DOHH2 (cell line): ENCODE data around the gene BBS7.

ENCODE experiments used
- H3F3A ChIP-seq: fragments of 200-600 bp; sonication (generic), shearing (Covaris generic); 2 replicates; pipeline ENCODE4 v1.6.0; 2016; ENCODE audit warnings: antibody characterized with exemption, mild to moderate bottlenecking; ENCODE audit not compliant: control insufficient read depth, insufficient read depth
- H3K27ac ChIP-seq: fragments of 200-600 bp; sonication (generic); 2 replicates; pipeline ENCODE4 v1.5.1; 2014; ENCODE audit warnings: low read depth, mild to moderate bottlenecking, low read length, moderate library complexity
- H3K27me3 ChIP-seq: fragments of 200-600 bp; sonication (generic); 2 replicates; pipeline ENCODE4 v1.6.1; 2014; ENCODE audit warnings: mild to moderate bottlenecking, low read length, mixed read lengths; ENCODE audit not compliant: control insufficient read depth
- H3K36me3 ChIP-seq: fragments of 200-600 bp; sonication (generic); 2 replicates; pipeline ENCODE4 v1.6.1; 2014; ENCODE audit warnings: mild to moderate bottlenecking, low read length, moderate library complexity, mixed read lengths; ENCODE audit not compliant: control insufficient read depth
- H3K4me1 ChIP-seq: fragments of 200-600 bp; sonication (generic); 2 replicates; pipeline ENCODE4 v1.6.1; 2014; ENCODE audit warnings: mild to moderate bottlenecking, low read length, mixed read lengths; ENCODE audit not compliant: control insufficient read depth
- H3K4me2 ChIP-seq: fragments of 200-600 bp; sonication (generic); 2 replicates; pipeline ENCODE4 v1.6.0; 2014; ENCODE audit warnings: mild to moderate bottlenecking, low read length, moderate library complexity
- H3K4me3 ChIP-seq: fragments of 200-600 bp; sonication (generic); 2 replicates; pipeline ENCODE4 v1.5.1; 2014; ENCODE audit warnings: mild to moderate bottlenecking, low read length, mixed read lengths
- H3K79me2 ChIP-seq: fragments of 200-600 bp; sonication (generic); 2 replicates; pipeline ENCODE4 v1.6.1; 2014; ENCODE audit warnings: mild to moderate bottlenecking, low read length, mixed read lengths; ENCODE audit not compliant: control insufficient read depth
- H3K9me2 ChIP-seq: fragments of 200-600 bp; sonication (generic); replicated peaks from 2 replicates; pipeline ENCODE4 v1.6.1; 2014; ENCODE audit warnings: mild to moderate bottlenecking, low read length, mixed read lengths; ENCODE audit not compliant: control insufficient read depth
- H3K9me3 ChIP-seq: fragments of 200-600 bp; sonication (generic); 2 replicates; pipeline ENCODE4 v1.6.1; 2014; ENCODE audit warnings: antibody characterized with exemption, low read length, mixed read lengths; ENCODE audit not compliant: control insufficient read depth, insufficient read depth
- H4K20me1 ChIP-seq: fragments of 200-600 bp; sonication (generic); 2 replicates; pipeline ENCODE4 v1.6.0; 2014; ENCODE audit warnings: low read depth, mild to moderate bottlenecking, antibody characterized with exemption, low read length, moderate library complexity; ENCODE audit not compliant: control insufficient read depth, insufficient read depth
- EZH2phosphoT487 ChIP-seq: fragments of 200-600 bp; sonication (generic); IDR thresholded peaks from 2 replicates; pipeline ENCODE4 v1.6.1; 2017; ENCODE audit warnings: borderline replicate concordance, mild to moderate bottlenecking, antibody characterized with exemption, low read length, moderate library complexity, mixed read lengths
- TF ChIP-seq, protein P1 (sequence below): fragments of 200-600 bp; sonication (generic); IDR thresholded peaks from one replicate; pipeline ENCODE4 v1.5.1; 2014; ENCODE audit warnings: antibody characterized with exemption, mild to moderate bottlenecking, low read depth, low read length; ENCODE audit not compliant: poor library complexity, severe bottlenecking

BBS7 gene

DNA sequence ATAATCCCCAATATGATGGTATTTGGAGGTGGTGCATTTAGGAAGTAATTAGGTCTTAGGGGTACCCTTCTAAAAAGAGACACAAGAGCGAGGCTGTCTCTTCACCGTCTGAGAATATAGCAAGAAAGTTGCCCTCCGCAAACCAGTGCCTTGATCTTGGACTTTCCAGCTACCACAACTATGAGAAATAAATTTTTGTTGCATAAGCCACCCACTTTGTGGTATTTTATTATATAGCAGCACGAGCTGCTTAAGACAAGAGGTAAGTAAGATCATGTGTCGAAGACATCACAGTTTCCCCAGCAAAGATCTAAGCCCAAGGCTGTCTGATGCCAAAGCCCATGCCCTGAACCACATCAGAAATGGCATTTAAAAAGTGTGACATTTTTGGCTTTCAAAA is 78.8 kb downstream of the BBS7 start:
- Histone ChIP-seq H3K4me3 (no peak overlapping the region), H3F3A (no peaks in the 10 kb centered on the region)

GRCh38 chr4:121790976-121791375 is 79.3 kb downstream of the BBS7 start:
- no peaks in the 10 kb centered on the region for H4K20me1 ChIP-seq
- H3K9me2 ChIP-seq: no peaks in the 10 kb centered on the region
- no peaks in the 10 kb centered on the region for H3F3A ChIP-seq
- H3K4me1 ChIP-seq: peaks cover 6% of the 10 kb centered on the region
- H3K9me3 ChIP-seq: no peaks in the 10 kb centered on the region
- no peaks in the 10 kb centered on the region for H3K79me2 ChIP-seq
- no peaks in the 10 kb centered on the region for H3K36me3 ChIP-seq
- H3K27me3 ChIP-seq: peaks cover 7% of the 10 kb centered on the region
- H3K27ac ChIP-seq: no peak overlapping the region
- no peak overlapping the region for H3K4me2 ChIP-seq
- TF ChIP-seq, protein P1, sequence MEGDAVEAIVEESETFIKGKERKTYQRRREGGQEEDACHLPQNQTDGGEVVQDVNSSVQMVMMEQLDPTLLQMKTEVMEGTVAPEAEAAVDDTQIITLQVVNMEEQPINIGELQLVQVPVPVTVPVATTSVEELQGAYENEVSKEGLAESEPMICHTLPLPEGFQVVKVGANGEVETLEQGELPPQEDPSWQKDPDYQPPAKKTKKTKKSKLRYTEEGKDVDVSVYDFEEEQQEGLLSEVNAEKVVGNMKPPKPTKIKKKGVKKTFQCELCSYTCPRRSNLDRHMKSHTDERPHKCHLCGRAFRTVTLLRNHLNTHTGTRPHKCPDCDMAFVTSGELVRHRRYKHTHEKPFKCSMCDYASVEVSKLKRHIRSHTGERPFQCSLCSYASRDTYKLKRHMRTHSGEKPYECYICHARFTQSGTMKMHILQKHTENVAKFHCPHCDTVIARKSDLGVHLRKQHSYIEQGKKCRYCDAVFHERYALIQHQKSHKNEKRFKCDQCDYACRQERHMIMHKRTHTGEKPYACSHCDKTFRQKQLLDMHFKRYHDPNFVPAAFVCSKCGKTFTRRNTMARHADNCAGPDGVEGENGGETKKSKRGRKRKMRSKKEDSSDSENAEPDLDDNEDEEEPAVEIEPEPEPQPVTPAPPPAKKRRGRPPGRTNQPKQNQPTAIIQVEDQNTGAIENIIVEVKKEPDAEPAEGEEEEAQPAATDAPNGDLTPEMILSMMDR: no peak
- no peak for TF ChIP-seq EZH2phosphoT487
- no peak overlapping the region for H3K4me3 ChIP-seq

More for the DNA sequence above, 78.8 kb downstream of the BBS7 start:
- Histone ChIP-seq H3K79me2 (no peaks in the 10 kb centered on the region), H3K4me1 (peaks cover 9% of the 10 kb centered on the region), H3K27me3 (peaks cover 7% of the 10 kb centered on the region), H3K9me2 (no peaks in the 10 kb centered on the region), H3K9me3 (no peaks in the 10 kb centered on the region), H4K20me1 (no peaks in the 10 kb centered on the region), H3K36me3 (no peaks in the 10 kb centered on the region), H3K4me2 (no peak overlapping the region), H3K27ac (no peak overlapping the region)
- TF ChIP-seq, protein P1: no peak

- TF ChIP-seq, protein P1: no peak
- TF ChIP-seq EZH2phosphoT487: no peak
- Histone ChIP-seq H3K79me2 (no peaks in the 10 kb centered on the region), H3K4me2 (no peak overlapping the region), H4K20me1 (no peaks in the 10 kb centered on the region), H3F3A (no peaks in the 10 kb centered on the region), H3K27ac (no peak overlapping the region), H3K4me1 (no peaks in the 10 kb centered on the region), H3K9me2 (no peaks in the 10 kb centered on the region), H3K27me3 (peaks cover 12% of the 10 kb centered on the region), H3K4me3 (no peak overlapping the region), H3K36me3 (no peaks in the 10 kb centered on the region), H3K9me3 (no peaks in the 10 kb centered on the region)
Measured at GRCh38 chr4:121789960-121790829, 80.1 kb downstream of the BBS7 start.
